GM19351 (cell line): ENCODE results near the gene TNS1.

Experiments
- ATAC-seq: cut with Tn5 transposase; IDR thresholded peaks from one replicate; pipeline ENCODE4 v1.9.1; 2021; ENCODE audit warnings: mild to moderate bottlenecking, moderate library complexity; ENCODE audit not compliant: unreplicated experiment

TNS1 gene

DNA sequence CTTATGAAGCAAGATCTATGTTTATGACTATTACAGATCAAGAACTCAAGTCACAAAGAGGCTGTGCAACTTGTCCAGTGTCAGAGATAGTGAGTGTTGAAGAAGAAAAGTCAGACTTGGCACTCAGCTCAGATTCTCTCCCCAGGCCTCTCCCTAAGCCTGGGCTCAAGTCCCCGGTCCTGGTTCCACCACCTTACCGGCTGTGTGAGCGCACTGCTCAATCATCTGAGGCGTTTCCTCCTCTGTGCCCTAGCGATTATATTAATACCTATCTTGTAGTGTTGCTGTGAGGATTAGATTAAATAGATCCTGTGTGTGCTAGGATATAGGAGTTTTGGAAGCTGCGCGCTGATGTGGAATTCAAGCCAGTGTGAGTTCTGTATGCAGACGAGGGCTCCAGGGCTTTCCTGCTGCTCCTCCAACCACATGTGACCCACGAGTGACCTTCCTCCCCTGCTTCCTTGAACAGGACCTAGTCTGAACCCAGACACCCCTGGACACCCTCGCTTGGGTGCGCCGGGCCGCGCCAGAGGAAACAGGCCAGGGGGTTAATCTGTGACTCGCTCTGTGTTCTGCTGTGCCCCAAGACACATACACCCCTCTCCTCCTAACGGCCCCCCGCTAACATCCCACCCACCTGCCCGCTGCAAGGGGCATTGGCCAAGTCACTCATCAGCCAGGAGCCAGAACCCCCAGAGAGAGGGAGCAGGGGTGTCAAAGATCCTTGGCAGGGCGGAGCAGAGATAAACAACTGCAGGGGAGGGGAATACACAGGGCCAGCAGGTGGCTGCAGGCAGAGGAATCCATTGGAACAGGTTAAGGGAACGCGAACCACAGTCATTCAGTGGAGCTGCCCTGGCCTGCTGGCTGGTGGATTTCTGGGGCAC is 38.3 kb downstream of the TNS1 start:
- ATAC-seq = no peak

DNA sequence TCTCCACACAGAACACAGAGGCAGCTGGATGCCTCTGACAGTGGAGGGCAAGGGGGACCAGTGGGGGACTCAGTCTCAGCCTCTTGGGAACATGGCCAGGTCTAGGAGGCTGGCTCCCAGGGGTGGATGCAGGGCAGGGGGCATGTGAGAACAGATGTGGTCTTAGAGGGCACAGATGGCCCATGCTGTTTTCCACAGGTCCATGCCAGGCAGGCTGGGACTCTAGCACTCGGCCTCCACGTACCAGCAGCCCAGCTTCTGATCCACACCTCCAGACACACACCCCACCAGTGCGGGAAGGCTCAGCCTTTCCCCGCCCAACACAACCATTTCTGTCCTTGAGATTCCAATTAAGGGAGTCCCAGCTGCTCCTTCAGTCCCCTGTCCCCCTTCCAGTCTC is 42.4 kb downstream of the TNS1 start:
- ATAC-seq = no peak

DNA sequence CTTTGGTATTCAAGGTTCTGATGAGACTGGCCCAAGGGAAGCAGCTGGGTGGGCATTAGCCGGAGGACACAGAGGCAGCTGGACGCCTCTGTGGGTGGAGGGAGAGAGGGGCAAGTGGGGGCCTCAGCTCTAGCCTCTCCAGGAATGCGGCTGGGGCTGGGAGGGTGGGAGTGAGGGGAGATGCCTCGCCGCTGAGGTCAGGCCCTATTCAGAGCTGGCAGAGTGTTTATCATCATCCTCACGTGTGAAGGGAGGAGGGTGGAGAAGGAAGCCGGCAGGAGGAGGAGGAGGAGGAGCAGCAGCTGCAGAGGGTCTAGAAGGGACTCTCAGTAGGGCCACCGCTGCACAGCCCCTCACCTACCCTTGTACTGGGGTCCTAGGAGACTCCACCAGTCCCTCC is 43.1 kb downstream of the TNS1 start:
- ATAC-seq = no peak

DNA sequence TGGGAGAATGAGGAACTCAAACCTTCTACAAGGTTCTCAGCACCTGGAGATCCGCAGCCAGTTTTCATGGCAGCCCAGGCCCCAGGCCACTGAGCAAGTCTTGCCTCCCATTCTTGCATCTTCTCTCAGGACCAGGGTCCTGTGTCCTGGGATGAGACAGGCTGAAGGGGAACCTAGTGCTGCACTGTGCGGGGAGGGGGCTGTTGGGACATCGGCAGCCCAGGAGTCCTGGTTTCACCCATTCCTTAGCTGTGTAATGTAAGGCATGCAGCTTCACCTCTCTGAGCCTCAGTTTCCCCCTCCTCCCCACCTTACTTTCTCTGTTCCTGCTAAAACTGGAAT is 43.9 kb downstream of the TNS1 start:
- no peak for ATAC-seq

DNA sequence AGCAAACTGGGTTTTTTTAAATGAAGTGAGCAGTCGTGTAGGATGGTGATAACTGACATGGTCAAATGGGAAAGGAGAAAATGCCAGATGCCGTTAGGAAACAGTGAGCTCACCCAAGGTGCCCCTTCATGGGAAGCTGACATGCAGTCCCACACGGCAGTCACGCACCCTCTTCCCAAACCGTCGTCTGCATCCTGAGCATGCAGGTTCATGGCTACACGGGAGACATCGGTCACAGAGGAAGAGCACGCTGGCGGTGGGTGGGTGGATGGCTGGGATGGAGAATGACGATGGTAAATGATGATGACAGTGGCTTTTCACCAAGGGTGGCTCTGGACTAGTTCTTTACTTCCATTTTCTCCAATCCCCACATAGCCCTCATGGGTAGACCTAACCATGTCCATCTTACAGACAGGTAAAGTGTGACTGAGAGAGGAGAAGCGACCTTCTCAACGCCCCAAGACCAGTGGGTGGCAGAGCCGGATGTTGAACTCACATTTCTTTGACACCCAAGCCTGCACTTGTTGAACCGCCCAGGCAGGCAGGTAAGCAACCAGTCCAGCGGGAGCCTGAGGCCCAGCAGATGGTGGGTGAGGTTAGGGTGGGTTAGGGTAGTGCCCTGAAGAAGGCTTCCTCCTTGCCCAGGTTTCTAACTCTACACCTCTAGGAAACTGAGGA is 44.5 kb downstream of the TNS1 start:
- no peak for ATAC-seq

DNA sequence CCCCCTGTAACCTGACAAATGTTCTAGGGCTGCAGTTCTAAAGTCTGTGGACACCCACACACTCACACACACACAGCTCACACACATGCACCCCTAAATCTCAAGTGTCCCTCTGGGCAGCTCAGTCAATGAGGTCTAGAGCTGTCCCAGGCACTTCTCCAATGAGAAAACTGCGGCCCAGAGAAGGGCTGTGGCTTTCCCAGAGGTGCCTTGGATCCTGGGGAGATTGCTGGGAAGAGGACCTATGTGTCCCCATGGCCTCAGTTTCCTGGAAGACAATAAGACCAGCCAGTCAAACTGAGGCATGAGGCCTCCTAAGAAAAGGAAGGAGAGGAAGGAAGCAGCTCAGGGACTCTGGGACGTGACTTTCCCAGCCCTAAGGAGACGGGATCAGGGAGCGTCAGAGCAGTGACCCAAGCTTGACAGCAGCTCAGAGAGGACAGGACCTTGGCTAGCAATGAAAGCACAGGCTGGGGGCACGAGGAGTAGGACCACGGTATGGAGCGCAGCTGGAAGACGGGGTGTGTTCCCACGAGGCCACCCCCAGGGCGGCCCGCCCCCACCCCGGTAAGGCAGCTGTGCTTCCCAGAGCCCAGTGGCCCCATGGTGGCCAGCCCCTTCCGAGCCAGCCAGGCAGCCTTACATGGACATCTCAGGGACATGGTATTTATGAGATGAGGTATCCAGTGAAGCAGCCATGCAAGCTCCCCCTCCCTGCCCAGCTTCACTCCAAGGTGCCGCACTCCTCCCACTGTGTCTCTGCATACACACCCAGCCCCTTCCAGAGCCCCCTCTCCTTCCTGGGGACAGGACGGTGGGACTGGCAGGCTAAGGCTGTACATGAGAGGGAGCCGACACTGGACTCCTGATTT is 46.0 kb downstream of the TNS1 start:
- ATAC-seq = no peak

DNA sequence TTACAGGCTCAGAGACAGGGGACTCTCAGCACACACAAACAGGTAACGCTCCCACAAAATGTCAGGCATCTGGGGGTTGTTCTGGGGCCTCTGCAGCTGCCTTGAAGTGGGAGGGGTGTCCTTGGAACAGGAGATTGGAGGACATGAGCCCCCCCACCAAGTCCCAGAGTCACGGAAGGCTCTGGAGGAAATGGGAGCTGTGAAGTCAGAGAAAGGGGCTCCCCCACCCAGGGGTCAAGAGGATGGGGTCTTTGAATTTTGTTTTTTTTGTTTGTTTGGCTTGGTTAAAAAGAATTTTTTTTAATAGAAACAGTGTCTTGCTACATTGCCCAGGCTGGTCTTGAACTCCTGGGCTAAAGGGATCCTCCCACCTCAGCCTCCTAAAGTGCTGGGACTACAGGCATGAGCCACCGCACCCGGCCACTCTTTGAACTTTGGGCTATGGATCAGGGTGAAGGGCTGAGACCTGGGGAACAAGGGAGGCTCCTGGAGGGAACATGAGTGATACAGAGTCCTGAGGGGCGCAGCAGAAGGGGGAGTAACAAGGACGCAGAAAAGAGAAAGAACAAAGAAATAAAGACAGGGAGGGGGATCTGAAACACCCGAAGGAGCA is 46.8 kb downstream of the TNS1 start:
- no peak for ATAC-seq

DNA sequence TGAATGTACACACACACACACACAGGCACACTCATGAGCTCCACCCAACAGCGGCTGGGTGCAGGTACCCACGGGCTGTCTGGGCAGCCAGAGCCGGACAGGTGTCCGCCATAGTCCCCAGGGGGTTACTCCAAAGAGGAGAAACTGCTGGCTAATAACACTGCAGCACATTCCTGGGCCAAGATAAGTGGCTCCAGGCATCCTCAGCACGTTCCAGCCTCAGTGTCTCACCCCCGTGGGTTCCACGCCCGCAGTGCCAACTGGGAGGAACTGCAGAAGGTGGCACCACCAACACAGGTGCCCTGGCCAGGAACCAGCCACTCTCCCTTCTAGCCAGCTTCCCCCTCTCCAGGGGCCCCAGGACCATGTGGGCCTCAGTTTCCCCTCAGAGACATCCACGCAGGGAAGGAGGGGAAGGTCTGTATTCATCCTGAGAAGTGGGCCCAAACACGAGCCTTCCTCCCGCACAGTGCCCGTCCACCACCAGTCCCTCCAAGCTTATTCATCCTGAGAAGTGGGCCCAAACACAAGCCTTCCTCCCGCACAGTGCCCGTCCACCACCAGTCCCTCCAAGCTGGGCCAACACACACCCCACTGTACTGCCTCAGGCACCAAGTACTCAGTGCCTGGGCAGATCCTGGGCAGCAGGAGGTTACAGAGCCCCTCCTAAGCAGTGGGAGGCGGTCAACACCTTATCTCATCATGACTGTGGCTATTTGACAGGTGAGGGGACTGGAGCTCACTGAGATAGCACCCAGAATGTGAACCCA is 47.6 kb downstream of the TNS1 start:
- no peak for ATAC-seq

DNA sequence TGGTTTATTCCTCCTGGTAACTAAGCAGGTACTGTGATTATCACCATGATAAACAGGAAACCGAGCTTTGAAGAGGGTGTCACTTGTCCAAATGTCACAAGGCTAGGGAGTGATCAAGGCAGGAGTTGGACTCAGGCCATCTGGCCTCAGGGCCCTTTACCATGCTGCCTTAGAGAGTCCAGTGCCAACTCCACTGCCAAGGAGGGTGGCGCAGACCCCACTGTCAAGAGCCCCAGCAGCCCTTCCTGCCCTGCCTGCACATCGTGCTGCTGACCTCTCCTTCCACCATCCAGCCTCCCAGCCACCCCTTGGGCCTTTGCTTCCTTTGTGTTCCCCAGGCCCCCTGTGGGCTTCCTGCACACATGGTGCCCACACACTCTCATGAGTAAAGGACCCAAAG is 48.3 kb downstream of the TNS1 start:
- no peak for ATAC-seq

DNA sequence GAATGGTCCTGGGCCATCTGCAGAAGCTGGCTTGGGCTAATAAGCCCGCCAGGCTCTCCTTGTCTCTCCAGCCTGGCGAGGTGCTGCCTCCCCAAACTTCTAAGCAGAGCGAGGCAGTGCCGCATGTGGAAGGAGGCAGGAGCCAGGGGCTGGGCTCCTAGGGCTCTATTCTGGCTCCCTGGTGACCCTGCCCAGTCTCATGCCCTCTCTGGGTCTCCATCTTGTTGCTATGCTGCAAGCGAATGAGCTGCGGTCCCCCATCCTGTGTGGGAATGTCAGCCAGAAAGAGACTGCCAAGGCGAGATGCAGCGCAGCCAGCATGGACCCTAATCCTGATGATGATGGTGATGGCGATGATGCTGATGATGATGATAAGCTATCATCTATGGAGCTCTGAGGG is 48.7 kb downstream of the TNS1 start:
- no peak for ATAC-seq

DNA sequence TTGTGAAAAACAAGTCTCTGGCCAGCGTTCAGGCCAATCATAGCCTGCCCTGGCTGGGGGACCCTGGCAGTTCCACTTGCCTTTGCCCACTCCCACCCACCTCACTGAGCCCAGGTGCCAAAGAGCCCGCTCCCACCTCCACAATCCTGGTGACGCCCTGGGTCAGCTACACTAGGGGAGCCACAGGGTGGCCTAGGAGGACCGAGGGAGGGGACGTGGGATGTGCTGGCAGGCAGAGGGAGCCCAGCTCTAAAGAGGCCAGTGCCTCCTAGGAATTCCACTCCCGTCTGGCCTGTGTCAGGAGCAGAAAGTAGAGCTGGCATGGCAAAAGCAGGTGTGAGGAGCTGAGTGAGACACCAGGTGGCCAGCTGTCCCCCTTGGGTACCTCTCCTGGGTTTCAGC is 49.3 kb downstream of the TNS1 start:
- no peak for ATAC-seq

DNA sequence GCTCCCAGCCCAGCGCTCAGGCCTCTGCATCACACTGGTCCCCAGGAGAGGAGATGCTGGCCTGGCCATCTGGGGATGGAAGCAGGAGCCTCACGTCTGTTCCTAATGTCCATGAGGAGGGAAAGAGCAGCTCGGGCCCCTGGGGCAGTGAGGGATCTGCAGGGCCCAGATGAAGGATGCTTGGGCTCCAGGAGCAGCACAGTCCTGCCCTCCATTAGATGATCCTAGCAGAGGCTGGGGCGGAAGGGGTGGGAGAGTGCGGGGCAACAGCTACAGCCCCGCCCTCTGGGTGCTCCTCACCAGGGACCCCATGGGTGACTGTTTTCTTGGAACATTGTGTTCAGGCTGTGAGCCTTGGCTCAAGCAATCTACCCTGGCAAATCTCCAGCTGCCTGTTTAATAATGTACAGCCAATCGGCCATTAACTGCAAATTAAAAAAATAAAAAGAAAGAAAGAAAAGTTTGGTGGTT is 49.7 kb downstream of the TNS1 start:
- ATAC-seq = no peak

DNA sequence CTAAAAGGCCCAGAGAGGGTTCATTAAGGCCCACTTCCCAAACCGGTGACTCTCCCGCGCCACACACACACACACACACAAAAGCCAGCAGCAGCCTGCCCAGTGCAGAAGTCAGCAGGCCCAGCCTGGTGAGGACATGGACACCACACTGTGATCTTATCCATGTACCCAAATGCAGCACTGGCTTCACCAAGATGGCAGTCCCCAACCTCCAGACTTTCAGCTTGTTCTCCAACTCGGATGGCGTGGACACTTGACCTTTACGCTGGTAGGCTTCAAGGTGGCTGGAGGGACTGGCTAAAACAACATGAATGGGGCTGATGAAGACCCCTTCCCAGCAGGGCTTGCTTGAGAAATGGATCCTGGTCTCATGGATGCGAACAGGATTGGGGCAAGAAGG is 50.4 kb downstream of the TNS1 start:
- ATAC-seq = no peak

DNA sequence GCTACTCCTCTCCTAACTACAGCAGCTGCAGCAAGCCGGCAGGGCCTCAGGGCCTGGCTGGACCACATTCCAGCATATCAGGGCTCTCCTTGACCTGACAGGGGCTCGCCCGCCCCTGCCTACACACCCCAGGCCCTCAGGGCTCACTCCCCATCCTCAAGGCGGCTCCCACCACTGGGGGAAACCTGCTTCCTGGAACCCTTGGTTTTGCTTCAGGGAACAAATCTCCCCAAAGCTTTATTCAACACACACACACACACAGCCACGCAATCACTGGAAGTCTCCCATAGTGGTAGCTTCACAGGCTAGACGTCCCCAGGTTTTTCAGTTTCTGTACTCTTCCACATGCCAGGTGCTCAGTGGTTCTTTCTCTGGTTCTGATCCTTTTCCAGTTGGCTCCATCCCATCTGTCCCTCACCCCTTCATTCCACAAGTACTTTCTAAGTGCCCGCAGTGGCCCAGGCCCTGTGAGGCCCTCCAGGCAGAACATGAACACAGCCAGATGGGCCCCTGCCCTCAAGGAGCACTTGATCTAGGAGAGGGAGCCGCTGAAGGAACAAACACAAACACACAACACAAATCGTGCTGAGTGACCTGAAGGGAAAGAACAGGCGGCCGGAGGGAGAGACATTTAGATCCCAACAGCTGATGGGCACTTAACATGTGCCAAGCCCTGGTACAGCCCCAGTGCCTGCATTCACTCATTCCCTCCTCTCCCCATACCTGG is 51.1 kb downstream of the TNS1 start:
- ATAC-seq = no peak

DNA sequence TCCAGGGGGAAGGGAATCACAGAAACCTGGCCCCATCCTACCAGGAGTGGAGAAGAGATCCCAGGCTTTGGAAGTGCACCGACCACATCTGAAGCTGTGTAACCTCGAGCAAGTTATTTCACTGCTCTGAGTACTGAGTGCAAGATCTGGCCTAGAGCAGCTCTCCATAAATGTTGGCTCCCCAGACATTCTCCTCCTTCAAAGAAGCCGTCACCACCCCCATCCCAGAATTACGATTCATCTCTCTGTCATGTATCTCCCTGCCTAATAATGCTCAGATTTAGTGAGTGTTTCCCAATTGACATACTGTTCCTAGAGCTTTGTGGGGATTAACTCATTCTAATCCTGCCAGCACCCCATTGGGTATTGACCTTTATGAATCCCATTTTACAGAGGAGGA is 51.7 kb downstream of the TNS1 start:
- ATAC-seq = no peak

DNA sequence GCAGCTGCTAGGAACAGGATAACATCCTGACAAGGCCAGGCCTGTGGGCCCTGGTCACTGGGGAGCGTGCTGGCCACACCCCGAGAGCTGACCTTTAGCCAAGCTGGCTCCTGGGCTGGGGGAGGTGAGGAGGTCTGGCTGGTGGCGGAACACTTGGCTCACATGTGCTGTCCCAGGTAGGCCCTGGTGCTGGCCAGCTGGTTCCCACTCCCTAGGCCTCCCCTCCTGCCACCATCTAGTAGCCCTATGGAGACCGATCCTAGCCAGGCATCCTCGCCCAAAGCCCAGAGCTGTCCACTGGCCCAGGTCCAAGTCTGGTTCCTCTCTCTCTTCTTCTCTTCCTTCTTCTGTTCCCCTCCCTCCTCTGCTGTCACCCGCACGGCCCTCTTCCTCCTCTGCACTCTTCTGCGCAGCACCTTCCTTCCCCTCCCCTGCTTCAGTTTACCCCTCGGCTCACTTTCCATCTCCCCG is 52.4 kb downstream of the TNS1 start:
- no peak for ATAC-seq

DNA sequence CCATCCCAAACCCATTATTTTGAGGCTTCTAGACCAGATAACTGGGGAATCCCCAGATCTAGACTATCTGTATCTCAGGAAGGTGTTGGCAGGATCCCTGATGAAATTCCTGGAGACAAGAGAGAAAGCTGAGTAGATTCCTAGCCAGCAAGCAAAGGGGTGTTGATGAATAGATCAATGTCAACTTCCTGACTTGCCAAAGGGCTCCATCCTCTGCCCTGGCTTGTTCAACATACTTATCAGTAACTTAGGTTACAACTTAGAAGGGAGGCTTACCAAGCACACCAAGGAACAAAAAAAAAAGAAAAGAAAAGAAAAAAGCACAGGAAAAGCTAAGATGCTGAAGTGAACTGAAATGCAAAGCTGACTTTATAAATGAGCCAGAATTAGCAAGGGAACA is 53.3 kb downstream of the TNS1 start:
- ATAC-seq = no peak

DNA sequence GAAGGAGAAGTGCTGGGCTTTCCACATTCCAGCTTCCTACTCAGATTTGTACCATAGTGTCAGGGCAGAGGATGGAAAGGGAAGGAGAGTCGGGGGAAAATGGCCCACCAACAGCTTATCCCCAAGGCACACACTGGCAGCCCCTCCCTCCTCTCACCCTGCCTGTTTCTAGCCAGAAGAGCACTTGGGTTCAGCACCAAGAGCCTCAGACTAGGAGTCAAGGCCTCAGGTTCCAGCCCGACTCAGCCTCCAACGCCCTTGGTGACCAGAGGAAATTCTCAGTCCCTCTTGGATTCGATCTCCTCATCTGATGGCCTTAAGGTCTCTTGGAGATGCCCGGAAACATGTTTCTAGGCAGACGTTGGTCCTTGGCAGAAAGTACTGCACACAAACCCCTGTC is 53.9 kb downstream of the TNS1 start:
- no peak for ATAC-seq

DNA sequence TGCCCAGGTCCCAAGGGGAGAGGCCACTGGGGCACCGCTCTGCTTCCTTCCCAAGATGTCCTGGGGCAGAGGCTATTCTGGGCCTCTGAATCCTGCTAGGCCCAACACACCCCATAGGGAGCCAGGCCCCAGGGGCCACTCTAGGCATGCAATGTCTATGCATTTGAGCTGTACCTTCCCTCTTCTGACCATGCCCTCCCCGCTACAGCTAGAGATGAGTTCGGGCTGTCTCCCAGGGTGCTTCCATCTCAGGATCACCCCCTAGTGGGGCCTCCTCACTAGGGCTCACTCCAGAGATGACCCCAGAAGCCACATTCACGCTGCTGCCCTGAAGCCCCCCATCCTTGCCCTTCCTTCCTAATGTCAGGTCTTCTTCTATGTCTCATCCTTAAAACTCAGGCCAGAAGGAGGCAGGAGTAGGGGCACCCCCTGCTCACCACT is 54.4 kb downstream of the TNS1 start:
- no peak for ATAC-seq
